Activated naive CD4-positive, alpha-beta T cell treated with anti-CD3 and anti-CD28 coated beads, Interleukin-2, amount 50 U/mL, for 72 hours (primary cell): ENCODE data around the gene SAMMSON. TPM values are rescaled to one million over a fixed set of nuclear protein-coding genes. Genes with fewer than 3 reads are reported as not detected.

ENCODE experiments used
- ATAC-seq, 2 donors: fragments of 150-1000 bp; cut with Tn5 transposase; 2 replicates each; pipeline ENCODE4 v1.10.0; 2021; ENCODE audit warnings: mild to moderate bottlenecking in 2 of 2, moderate library complexity in 2 of 2
- DNase-seq, 2 donors: peaks; one replicate each; pipeline ENCODE4 v3.0.0; 2021 to 2022; ENCODE audit warnings: low spot score in 2 of 2
- H3K27ac Mint-ChIP-seq, 2 donors: one replicate each; pipeline ENCODE4 v1.8.0; 2022; ENCODE audit warnings: mild to moderate bottlenecking in 2 of 2, mixed read lengths in 2 of 2
- H3K36me3 Mint-ChIP-seq, 2 donors: one replicate each; pipeline ENCODE4 v1.8.0; 2022; ENCODE audit warnings: mixed read lengths in 2 of 2
- H3K9me3 Mint-ChIP-seq, 2 donors: one replicate each; pipeline ENCODE4 v1.8.0; 2022; ENCODE audit warnings: mixed read lengths in 2 of 2
- total RNA-seq, 2 donors: library from RNA; stranded (reverse); gene quantifications; one replicate each; pipeline ENCODE4 v1.2.3, GENCODE V29; 2022

Gene SAMMSON
- total RNA-seq, 2 donors from 2014 or later: not detected

DNA sequence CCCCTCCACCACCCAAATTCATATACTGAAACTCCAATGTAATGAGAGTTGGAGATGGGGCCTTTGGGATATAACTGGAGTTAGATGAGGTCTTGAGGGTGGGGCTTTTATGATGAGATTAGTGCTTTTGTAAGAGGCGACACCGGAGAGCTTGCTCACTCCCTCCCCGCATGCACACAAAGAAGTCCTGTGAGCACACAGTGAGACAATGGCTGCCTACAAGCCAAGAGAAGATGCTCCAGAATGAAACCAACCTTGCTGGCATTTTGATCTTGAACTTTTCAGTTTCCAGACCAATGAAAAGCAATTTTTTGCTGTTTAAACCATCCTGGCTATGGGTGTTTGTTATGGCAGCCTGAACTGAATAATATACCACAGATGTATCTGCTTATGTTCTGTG, 109.0 kb downstream of the SAMMSON start:
- DNase-seq: no peak
- ATAC-seq: no peak
- Mint-ChIP-seq H3K27ac (no peak overlapping the region), H3K9me3 (no peaks in the 10 kb centered on the region), H3K36me3 (no peaks in the 10 kb centered on the region)

DNA sequence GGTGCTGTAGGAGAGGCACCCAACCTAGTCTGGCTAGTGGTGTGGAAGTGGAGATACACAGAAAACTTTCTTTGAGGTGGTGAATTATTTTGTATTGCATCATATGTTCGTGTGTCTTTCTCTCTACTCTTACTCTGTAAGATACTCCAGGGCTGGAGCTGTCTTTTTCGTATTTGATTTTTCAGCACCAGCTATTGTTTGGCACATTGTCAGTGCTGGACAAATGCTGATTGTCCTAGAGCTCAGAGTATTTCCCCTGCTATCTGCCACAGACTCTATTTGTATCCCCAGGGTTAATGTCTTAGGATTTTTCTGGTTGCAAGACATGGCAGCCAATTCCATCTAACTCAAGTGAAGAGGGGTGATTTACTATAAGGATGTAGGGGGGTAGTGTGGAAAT, 110.5 kb downstream of the SAMMSON start:
- DNase-seq: no peak
- no peaks in the 10 kb centered on the region for H3K36me3 Mint-ChIP-seq
- ATAC-seq: no peak
- no peaks in the 10 kb centered on the region for H3K9me3 Mint-ChIP-seq
- no peak overlapping the region for H3K27ac Mint-ChIP-seq

DNA sequence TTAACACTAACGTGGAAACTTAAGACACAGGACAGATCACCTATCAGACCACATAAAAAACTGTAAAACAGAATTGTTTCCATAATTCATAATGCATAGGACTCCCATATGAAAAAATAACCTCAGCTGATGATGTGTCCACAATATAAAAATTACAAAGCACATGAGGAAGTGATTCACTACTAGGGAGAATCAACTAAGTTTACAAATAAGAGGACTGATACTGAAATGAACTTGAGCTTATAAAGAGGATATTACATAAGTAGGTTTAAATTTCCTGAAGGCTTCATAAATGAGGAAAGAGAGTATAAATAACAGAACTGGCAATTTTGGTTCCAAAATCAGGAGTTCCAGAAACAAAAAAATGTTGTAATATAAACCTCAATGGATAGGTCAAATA, 111.9 kb downstream of the SAMMSON start:
- Mint-ChIP-seq H3K27ac (no peak overlapping the region), H3K36me3 (no peaks in the 10 kb centered on the region), H3K9me3 (no peaks in the 10 kb centered on the region)
- ATAC-seq (no peak), DNase-seq (no peak)

DNA sequence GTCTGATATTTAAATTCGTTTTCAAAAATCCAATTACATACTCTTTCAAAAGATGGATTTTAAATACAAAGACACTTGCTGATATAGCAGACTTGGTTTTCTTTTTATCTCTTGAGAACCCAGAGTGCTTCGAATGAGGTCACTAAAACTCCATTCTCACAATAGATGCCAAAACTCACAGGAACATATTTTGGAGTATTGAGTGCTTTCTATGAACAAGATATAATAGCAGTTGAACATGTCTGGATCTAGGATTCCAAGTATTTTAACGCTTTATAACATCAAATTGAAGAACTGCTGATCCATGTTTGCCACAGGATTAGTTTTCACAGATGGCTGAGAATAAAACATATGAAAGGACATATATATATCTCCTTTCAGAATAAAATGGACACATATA, 113.2 kb downstream of the SAMMSON start:
- ATAC-seq (no peak), DNase-seq (no peak)
- Mint-ChIP-seq H3K36me3 (no peaks in the 10 kb centered on the region), H3K27ac (no peak overlapping the region), H3K9me3 (no peaks in the 10 kb centered on the region)

DNA sequence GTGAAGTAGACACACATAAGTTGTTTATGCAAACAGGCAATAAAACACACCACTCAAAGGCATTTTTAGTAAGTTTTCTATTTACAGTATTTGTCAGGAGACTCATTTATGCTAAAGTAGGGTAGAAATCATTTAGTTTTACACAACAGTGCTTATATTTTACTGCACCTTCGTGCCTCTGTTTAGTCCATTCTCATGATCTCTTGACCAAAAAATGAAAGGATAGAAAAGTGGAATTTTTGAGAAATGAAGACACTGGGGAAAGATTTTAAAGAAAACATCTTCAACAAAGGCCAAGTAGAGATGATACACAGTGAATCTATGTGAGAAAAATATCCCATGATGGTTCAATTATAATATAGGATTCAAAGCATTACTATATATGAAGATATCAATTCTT, 114.9 kb downstream of the SAMMSON start:
- no peak for ATAC-seq
- DNase-seq: no peak
- Mint-ChIP-seq H3K9me3 (no peaks in the 10 kb centered on the region), H3K27ac (no peak overlapping the region), H3K36me3 (no peaks in the 10 kb centered on the region)

DNA sequence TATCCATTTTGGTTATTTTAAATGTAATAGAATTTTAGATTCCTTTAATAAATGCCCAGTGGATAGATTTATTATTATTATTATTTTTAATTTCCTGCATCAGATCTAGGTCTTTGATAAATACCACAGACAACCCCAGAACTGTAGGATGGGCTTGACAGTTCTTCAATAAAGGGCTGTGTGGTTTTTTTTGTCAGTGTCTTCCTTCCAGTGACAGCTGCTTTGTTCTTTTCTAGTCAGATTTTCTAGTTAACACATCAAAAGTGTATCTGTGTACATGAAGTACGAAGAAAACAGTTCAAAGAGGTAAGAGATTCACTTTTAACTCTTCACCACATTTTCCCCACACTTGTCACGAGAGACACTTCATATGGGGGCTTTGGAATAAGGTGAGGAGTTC, 120.3 kb downstream of the SAMMSON start:
- Mint-ChIP-seq H3K27ac (no peak overlapping the region), H3K9me3 (no peaks in the 10 kb centered on the region), H3K36me3 (no peaks in the 10 kb centered on the region)
- no peak for DNase-seq
- ATAC-seq: no peak
